H9 (cell line): ENCODE results near the gene SPP1. TPM values are rescaled to one million over a fixed set of nuclear protein-coding genes. Genes with fewer than 3 reads are reported as not detected.

Experiments used
- DNase-seq: peaks from one replicate; pipeline ENCODE4 v3.0.0-alpha.2; 2017
- H2AFZ ChIP-seq: one replicate; pipeline ENCODE4 v1.6.1; 2013; ENCODE audit warnings: mild to moderate bottlenecking, low read length, control low read depth, moderate library complexity
- H2AK5ac ChIP-seq: 2 replicates; pipeline ENCODE4 v1.6.1; 2013; ENCODE audit warnings: low read length, control low read depth, mixed read lengths; ENCODE audit not compliant: insufficient read length
- H2BK120ac ChIP-seq: one replicate; pipeline ENCODE4 v1.6.1; 2013; ENCODE audit warnings: low read depth, mild to moderate bottlenecking, low read length, control low read depth, inconsistent platforms; ENCODE audit not compliant: poor library complexity, severe bottlenecking
- H2BK12ac ChIP-seq: 2 replicates; pipeline ENCODE4 v1.6.1; 2013; ENCODE audit warnings: low read length, control low read depth, mixed read lengths, low read depth; ENCODE audit not compliant: insufficient read length
- H2BK15ac ChIP-seq: 2 replicates; pipeline ENCODE4 v1.6.1; 2013; ENCODE audit warnings: low read depth, low read length, control low read depth
- H2BK20ac ChIP-seq: one replicate; pipeline ENCODE4 v1.6.1; 2013; ENCODE audit warnings: low read depth, mild to moderate bottlenecking, low read length, control low read depth, inconsistent platforms; ENCODE audit not compliant: poor library complexity, severe bottlenecking
- H2BK5ac ChIP-seq: 2 replicates; pipeline ENCODE4 v1.6.1; 2013; ENCODE audit warnings: low read length, control low read depth, mixed read lengths; ENCODE audit not compliant: insufficient read length
- H3K14ac ChIP-seq: 2 replicates; pipeline ENCODE4 v1.6.1; 2013; ENCODE audit warnings: low read length, control low read depth; ENCODE audit not compliant: insufficient read depth
- H3K18ac ChIP-seq: 2 replicates; pipeline ENCODE4 v1.6.1; 2013; ENCODE audit warnings: low read depth, mild to moderate bottlenecking, mixed read lengths, low read length, control low read depth; ENCODE audit not compliant: insufficient read length
- H3K23ac ChIP-seq: 2 replicates; pipeline ENCODE4 v1.6.1; 2013; ENCODE audit warnings: low read length, control low read depth, mixed read lengths, low read depth; ENCODE audit not compliant: insufficient read length
- H3K23me2 ChIP-seq: 2 replicates; pipeline ENCODE4 v1.6.1; 2013; ENCODE audit warnings: low read depth, mild to moderate bottlenecking, mixed read lengths, low read length, control low read depth; ENCODE audit not compliant: insufficient read length, poor library complexity, severe bottlenecking
- H3K27ac ChIP-seq: 2 replicates; pipeline ENCODE4 v1.5.1; 2013; ENCODE audit warnings: low read length, control low read depth, mixed read lengths, low read depth; ENCODE audit not compliant: insufficient read length
- H3K27me3 ChIP-seq: 2 replicates; pipeline ENCODE4 v1.6.1; 2013; ENCODE audit warnings: low read length, control low read depth, inconsistent platforms; ENCODE audit not compliant: insufficient read depth
- H3K4ac ChIP-seq: 2 replicates; pipeline ENCODE4 v1.6.1; 2013; ENCODE audit warnings: low read depth, mild to moderate bottlenecking, control low read depth, inconsistent platforms, low read length, moderate library complexity
- H3K4me1 ChIP-seq: 2 replicates; pipeline ENCODE4 v1.6.1; 2013; ENCODE audit warnings: low read length, control low read depth, inconsistent platforms; ENCODE audit not compliant: insufficient read depth
- H3K4me2 ChIP-seq: 2 replicates; pipeline ENCODE4 v1.6.1; 2013; ENCODE audit warnings: low read length, control low read depth, mixed read lengths; ENCODE audit not compliant: insufficient read length, insufficient read depth
- H3K56ac ChIP-seq: 2 replicates; pipeline ENCODE4 v1.6.1; 2013; ENCODE audit warnings: low read depth, mild to moderate bottlenecking, mixed read lengths, low read length, control low read depth; ENCODE audit not compliant: insufficient read length
- H3K79me1 ChIP-seq: 2 replicates; pipeline ENCODE4 v1.6.1; 2013; ENCODE audit warnings: low read depth, mild to moderate bottlenecking, moderate library complexity, low read length, control low read depth, inconsistent platforms; ENCODE audit not compliant: insufficient read depth, poor library complexity, severe bottlenecking
- H3K79me2 ChIP-seq: 2 replicates; pipeline ENCODE4 v1.6.1; 2013; ENCODE audit warnings: low read length, control low read depth, inconsistent platforms; ENCODE audit not compliant: insufficient read depth
- H3K9ac ChIP-seq: 2 replicates; pipeline ENCODE4 v1.6.1; 2013; ENCODE audit warnings: low read length, control low read depth, mixed read lengths; ENCODE audit not compliant: insufficient read length; ENCODE audit errors: extremely low read depth
- H3K9me3 ChIP-seq: one replicate; pipeline ENCODE4 v1.6.1; 2013; ENCODE audit warnings: low read depth, low read length, inconsistent platforms; ENCODE audit not compliant: control insufficient read depth
- H3T11ph ChIP-seq: one replicate; pipeline ENCODE4 v1.6.1; 2013; ENCODE audit warnings: mild to moderate bottlenecking, low read length, control low read depth, inconsistent platforms
- H4K20me1 ChIP-seq: one replicate; pipeline ENCODE4 v1.6.1; 2013; ENCODE audit not compliant: control insufficient read depth, insufficient read length, insufficient read depth
- H4K5ac ChIP-seq: 2 replicates; pipeline ENCODE4 v1.6.1; 2013; ENCODE audit warnings: low read depth, mild to moderate bottlenecking, mixed read lengths, low read length, control low read depth; ENCODE audit not compliant: insufficient read length
- H4K8ac ChIP-seq: replicated peaks from 2 replicates; pipeline ENCODE4 v1.6.1; 2013; ENCODE audit warnings: low read length, control low read depth, mixed read lengths, low read depth; ENCODE audit not compliant: insufficient read length
- H4K91ac ChIP-seq: 2 replicates; pipeline ENCODE4 v1.6.1; 2013; ENCODE audit warnings: low read depth, mild to moderate bottlenecking, moderate library complexity, mixed read lengths, low read length, control low read depth; ENCODE audit not compliant: insufficient read length
- H3K27ac Mint-ChIP-seq, 3 experiments: 2 replicates in 2 of 3; 3 replicates in 1 of 3; pipeline ENCODE4 v1.8.0; 2020 to 2021; ENCODE audit warnings: mixed read lengths in 3 of 3, mild to moderate bottlenecking in 1 of 3, moderate library complexity in 1 of 3
- H3K27me3 Mint-ChIP-seq: 2 replicates; pipeline ENCODE4 v1.8.0; 2021; ENCODE audit warnings: low read depth, mild to moderate bottlenecking, moderate library complexity, mixed read lengths
- H3K36me3 Mint-ChIP-seq, 3 experiments: 2 replicates in 2 of 3; 3 replicates in 1 of 3; pipeline ENCODE4 v1.8.0; 2020 to 2021; ENCODE audit warnings: low read depth in 3 of 3, mixed read lengths in 3 of 3; ENCODE audit not compliant: insufficient read depth in 1 of 3
- H3K4me1 Mint-ChIP-seq, 2 experiments: 2 replicates each; pipeline ENCODE4 v1.8.0; 2020; ENCODE audit warnings: mixed read lengths in 2 of 2
- H3K4me3 Mint-ChIP-seq, 2 experiments: 2 replicates in 1 of 2; 3 replicates in 1 of 2; pipeline ENCODE4 v1.8.0; 2020 to 2021; ENCODE audit warnings: mild to moderate bottlenecking in 2 of 2, mixed read lengths in 2 of 2, moderate library complexity in 1 of 2
- H3K9me3 Mint-ChIP-seq, 2 experiments: 2 replicates in 1 of 2; 3 replicates in 1 of 2; pipeline ENCODE4 v1.8.0; 2020; ENCODE audit warnings: mild to moderate bottlenecking in 2 of 2, mixed read lengths in 2 of 2, moderate library complexity in 1 of 2
- WGBS: extraction: QIAGEN DNeasy Blood & Tissue Kit; methylation state at CpG from one replicate; pipeline ENCODE4 v1.1.7; 2013; ENCODE audit warnings: missing lambda C conversion rate, low lambda C conversion rate, mixed read lengths; ENCODE audit not compliant: insufficient read length; ENCODE audit errors: extremely low coverage; 5-methylcytosine and 5-hydroxymethylcytosine counted together
- total RNA-seq: library from RNA; stranded (reverse); gene quantifications from 2 replicates; pipeline ENCODE4 v1.2.1, GENCODE V29; 2021
- TF ChIP-seq, protein P1 (sequence below): fragments of 200-600 bp; sonication (generic); conservative IDR thresholded peaks from 3 replicates; pipeline ENCODE4 v1.8.0; 2021; ENCODE audit warnings: antibody characterized with exemption, mild to moderate bottlenecking

The SPP1 gene
- total RNA-seq, 1 experiment from 2014 or later = 13.2 TPM

GRCh38 chr4:87956501-87956900, 19.0 kb upstream of the SPP1 start:
- Histone ChIP-seq H4K5ac (no peak overlapping the region), H2AK5ac (no peak overlapping the region), H3K9ac (no peak overlapping the region), H3T11ph (no peak overlapping the region), H4K20me1 (no peaks in the 10 kb centered on the region), H3K79me1 (no peaks in the 10 kb centered on the region), H3K27ac (no peak overlapping the region), H2BK120ac (no peak overlapping the region), H3K56ac (no peak overlapping the region), H2BK15ac (no peak overlapping the region), H2BK5ac (no peak overlapping the region), H4K8ac (no peak overlapping the region), H3K79me2 (no peaks in the 10 kb centered on the region), H3K18ac (no peak overlapping the region), H3K23ac (no peak overlapping the region), H3K14ac (no peak overlapping the region), H3K23me2 (no peaks in the 10 kb centered on the region), H3K27me3 (no peaks in the 10 kb centered on the region), H2BK12ac (no peak overlapping the region), H2BK20ac (no peak overlapping the region), H3K9me3 (no peaks in the 10 kb centered on the region), H3K4me2 (no peak overlapping the region), H2AFZ (no peak overlapping the region), H3K4me1 (peaks cover 10% of the 10 kb centered on the region), H3K4ac (no peak overlapping the region), H4K91ac (no peak overlapping the region)
- Mint-ChIP-seq H3K27ac (no peak overlapping the region), H3K36me3 (no peaks in the 10 kb centered on the region), H3K4me3 (no peak overlapping the region), H3K9me3 (no peaks in the 10 kb centered on the region), H3K27me3 (peaks cover 4% of the 10 kb centered on the region; the same call in 1 of the 2 replicates), H3K4me1 (peaks cover 21 to 22% of the 10 kb centered on the region in 2 experiments)
- DNase-seq = no peak
- no CpG with 5 or more reads among the region's 3 CpGs for WGBS
- TF ChIP-seq, protein P1, sequence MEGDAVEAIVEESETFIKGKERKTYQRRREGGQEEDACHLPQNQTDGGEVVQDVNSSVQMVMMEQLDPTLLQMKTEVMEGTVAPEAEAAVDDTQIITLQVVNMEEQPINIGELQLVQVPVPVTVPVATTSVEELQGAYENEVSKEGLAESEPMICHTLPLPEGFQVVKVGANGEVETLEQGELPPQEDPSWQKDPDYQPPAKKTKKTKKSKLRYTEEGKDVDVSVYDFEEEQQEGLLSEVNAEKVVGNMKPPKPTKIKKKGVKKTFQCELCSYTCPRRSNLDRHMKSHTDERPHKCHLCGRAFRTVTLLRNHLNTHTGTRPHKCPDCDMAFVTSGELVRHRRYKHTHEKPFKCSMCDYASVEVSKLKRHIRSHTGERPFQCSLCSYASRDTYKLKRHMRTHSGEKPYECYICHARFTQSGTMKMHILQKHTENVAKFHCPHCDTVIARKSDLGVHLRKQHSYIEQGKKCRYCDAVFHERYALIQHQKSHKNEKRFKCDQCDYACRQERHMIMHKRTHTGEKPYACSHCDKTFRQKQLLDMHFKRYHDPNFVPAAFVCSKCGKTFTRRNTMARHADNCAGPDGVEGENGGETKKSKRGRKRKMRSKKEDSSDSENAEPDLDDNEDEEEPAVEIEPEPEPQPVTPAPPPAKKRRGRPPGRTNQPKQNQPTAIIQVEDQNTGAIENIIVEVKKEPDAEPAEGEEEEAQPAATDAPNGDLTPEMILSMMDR = no peak
